Measurements from ENCODE around the gene MSRB1. TPM values are rescaled to one million over a fixed set of nuclear protein-coding genes. Genes with fewer than 3 reads are reported as not detected.

The MSRB1 gene
- polyA plus RNA-seq, 1 experiment = 61.9 TPM

GRCh38 chr16:1908983-1909382, 34.0 kb downstream of the MSRB1 start:
- no peak overlapping the region for H3K4me3 ChIP-seq (ENCODE audit: low read depth, low read length)
- ChIA-PET POLR2A (no interaction called here), CTCF (interaction anchor here (0.8 to 3.6 kb wide), 5 partner anchors 14 to 47 kb away, joined by 3 to 10 read pairs (median 7); no protein-coding TSS in a partner anchor)
- H3K27me3 ChIP-seq (ENCODE audit: control insufficient read depth, insufficient read depth, low read length) = peaks cover 14% of the 10 kb centered on the region
- TF ChIP-seq CTCF (IDR thresholded peaks at IDR 0.05; ENCODE audit: insufficient read depth, low read depth, low read length) = no peak
- no peaks in the 10 kb centered on the region for H3K36me3 ChIP-seq (ENCODE audit: control insufficient read depth, insufficient read depth, low read length)
- no peak for DNase-seq (ENCODE audit: low read depth)

- CTCF ChIA-PET = interaction anchor here (1.6 to 3.6 kb wide), 3 partner anchors 15 to 21 kb away, joined by 7 to 10 read pairs (median 9); no protein-coding TSS in a partner anchor
- DNase-seq (ENCODE audit: low read depth) = no peak
- no peak for TF ChIP-seq CTCF (IDR thresholded peaks at IDR 0.05; ENCODE audit: insufficient read depth, low read depth, low read length)
- peaks cover 12% of the 10 kb centered on the region for H3K27me3 ChIP-seq (ENCODE audit: control insufficient read depth, insufficient read depth, low read length)
- H3K36me3 ChIP-seq (ENCODE audit: control insufficient read depth, insufficient read depth, low read length) = no peaks in the 10 kb centered on the region
- POLR2A ChIA-PET = no interaction called here
- no peak overlapping the region for H3K4me3 ChIP-seq (ENCODE audit: low read depth, low read length)
Measured at GRCh38 chr16:1908184-1908583, 34.8 kb downstream of the MSRB1 start.

- POLR2A ChIA-PET = no interaction called here
- no peak for TF ChIP-seq CTCF (IDR thresholded peaks at IDR 0.05; ENCODE audit: insufficient read depth, low read depth, low read length)
Measured at GRCh38 chr16:1907226-1907860, 35.7 kb downstream of the MSRB1 start.

GRCh38 chr16:1906846-1907165, 36.2 kb downstream of the MSRB1 start:
- no peak overlapping the region for H3K4me3 ChIP-seq (ENCODE audit: low read depth, low read length)
- CTCF ChIA-PET = interaction anchor here (1.5 to 3.6 kb wide), 2 partner anchors 17 to 22 kb away, joined by 6 to 10 read pairs; no protein-coding TSS in a partner anchor
- DNase-seq (ENCODE audit: low read depth) = no peak
- POLR2A ChIA-PET = no interaction called here
- H3K27me3 ChIP-seq (ENCODE audit: control insufficient read depth, insufficient read depth, low read length) = peaks cover 12% of the 10 kb centered on the region
- TF ChIP-seq CTCF (IDR thresholded peaks at IDR 0.05; ENCODE audit: insufficient read depth, low read depth, low read length) = no peak
- H3K36me3 ChIP-seq (ENCODE audit: control insufficient read depth, insufficient read depth, low read length) = no peaks in the 10 kb centered on the region

More at GRCh38 chr16:1907226-1907860, 35.7 kb downstream of the MSRB1 start:
- peaks cover 12% of the 10 kb centered on the region for H3K27me3 ChIP-seq (ENCODE audit: control insufficient read depth, insufficient read depth, low read length)
- no peak overlapping the region for H3K4me3 ChIP-seq (ENCODE audit: low read depth, low read length)
- no peak for DNase-seq (ENCODE audit: low read depth)
- no peaks in the 10 kb centered on the region for H3K36me3 ChIP-seq (ENCODE audit: control insufficient read depth, insufficient read depth, low read length)
- CTCF ChIA-PET = interaction anchor here (1.5 to 3.6 kb wide), 2 partner anchors 16 to 22 kb away, joined by 6 to 10 read pairs; no protein-coding TSS in a partner anchor

GRCh38 chr16:1906055-1906845, 36.7 kb downstream of the MSRB1 start:
- peaks cover 12% of the 10 kb centered on the region for H3K27me3 ChIP-seq (ENCODE audit: control insufficient read depth, insufficient read depth, low read length)
- no peak overlapping the region for H3K4me3 ChIP-seq (ENCODE audit: low read depth, low read length)
- peak; percentile 11; the same call in 1 of the 2 replicates for TF ChIP-seq CTCF (IDR thresholded peaks at IDR 0.05; ENCODE audit: insufficient read depth, low read depth, low read length)
- CTCF ChIA-PET = interaction anchor here (0.8 to 3.6 kb wide), 3 partner anchors 17 to 42 kb away, joined by 3 to 10 read pairs (median 6); no protein-coding TSS in a partner anchor
- no peak for DNase-seq (ENCODE audit: low read depth)
- H3K36me3 ChIP-seq (ENCODE audit: control insufficient read depth, insufficient read depth, low read length) = no peaks in the 10 kb centered on the region
- POLR2A ChIA-PET = no interaction called here
